ENCODE results near the gene FOXP1.

DNA sequence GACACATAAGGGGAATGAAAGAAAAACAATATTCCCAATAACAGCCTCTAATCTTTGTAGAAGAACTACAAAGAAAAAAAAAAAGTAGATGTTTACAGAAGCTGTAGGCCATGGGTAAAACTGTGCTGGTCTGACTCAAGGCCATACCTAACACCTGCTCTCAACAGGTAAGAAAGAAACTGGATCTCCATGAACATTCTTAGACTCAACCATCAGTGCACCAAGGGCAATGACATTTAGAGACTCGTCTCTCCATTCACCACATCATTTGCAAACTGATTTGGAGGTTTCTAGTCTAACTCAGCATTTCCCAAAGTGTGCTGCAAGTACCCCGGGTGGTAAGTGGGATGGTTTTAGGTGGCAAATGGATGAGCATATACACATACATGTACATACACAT lies 164.2 kb downstream of the FOXP1 start:
- TF ChIP-seq CTCF (IDR thresholded peaks at IDR 0.05), result no peak
- TF ChIP-seq EZH2 (IDR thresholded peaks at IDR 0.05), result no peak
- no peak for TF ChIP-seq EZH2phosphoT487 (IDR thresholded peaks at IDR 0.05)

Measured in neural progenitor cell (in vitro differentiated cells).